Glutamatergic neuron (in vitro differentiated cells): Measurements from ENCODE around the gene MND1. TPM values are rescaled to one million over a fixed set of nuclear protein-coding genes. Genes with fewer than 3 reads are reported as not detected.

Source experiments
- DNase-seq: peaks from one replicate; pipeline ENCODE4 v3.0.0; 2022
- H3K27ac Mint-ChIP-seq: one replicate; pipeline ENCODE4 v1.8.0; 2020; ENCODE audit warnings: mild to moderate bottlenecking, mixed read lengths, inconsistent platforms; ENCODE audit not compliant: unreplicated experiment
- H3K27me3 Mint-ChIP-seq: one replicate; pipeline ENCODE4 v1.8.0; 2020; ENCODE audit warnings: mild to moderate bottlenecking, moderate library complexity, mixed read lengths, inconsistent platforms; ENCODE audit not compliant: unreplicated experiment
- H3K36me3 Mint-ChIP-seq: one replicate; pipeline ENCODE4 v1.8.0; 2020; ENCODE audit warnings: mild to moderate bottlenecking, mixed read lengths, inconsistent platforms; ENCODE audit not compliant: unreplicated experiment
- H3K4me1 Mint-ChIP-seq: one replicate; pipeline ENCODE4 v1.8.0; 2020; ENCODE audit warnings: mild to moderate bottlenecking, low read depth, mixed read lengths, inconsistent platforms; ENCODE audit not compliant: unreplicated experiment
- H3K4me3 Mint-ChIP-seq: one replicate; pipeline ENCODE4 v1.8.0; 2020; ENCODE audit warnings: mild to moderate bottlenecking, mixed read lengths, inconsistent platforms; ENCODE audit not compliant: unreplicated experiment
- H3K9me3 Mint-ChIP-seq: one replicate; pipeline ENCODE4 v1.8.0; 2020; ENCODE audit warnings: mild to moderate bottlenecking, moderate library complexity, mixed read lengths, inconsistent platforms; ENCODE audit not compliant: unreplicated experiment
- total RNA-seq: library from RNA; stranded (reverse); fragmentation: NEBNext Ultra II Directional; extraction: Animal tissue kit (Norgen Biotek cat#: 25700); gene quantifications from one replicate; pipeline ENCODE4 v1.2.1, GENCODE V29; 2021; ENCODE audit not compliant: unreplicated experiment
- TF ChIP-seq, protein P1 (sequence below): fragments of 200-600 bp; sonication (generic); IDR thresholded peaks from one replicate; pipeline ENCODE4 v1.5.0; 2021; ENCODE audit not compliant: partially characterized antibody, unreplicated experiment

MND1 gene
- total RNA-seq, 1 donor from 2014 or later = 2.0 TPM

- H3K4me3 Mint-ChIP-seq = no peak overlapping the region
- H3K9me3 Mint-ChIP-seq = no peaks in the 10 kb centered on the region
- peaks cover 3% of the 10 kb centered on the region for H3K4me1 Mint-ChIP-seq
Measured at GRCh38 chr4:153426207-153426885, 81.9 kb downstream of the MND1 start.

GRCh38 chr4:153427363-153428071 is 83.0 kb downstream of the MND1 start:
- TF ChIP-seq, protein P1, sequence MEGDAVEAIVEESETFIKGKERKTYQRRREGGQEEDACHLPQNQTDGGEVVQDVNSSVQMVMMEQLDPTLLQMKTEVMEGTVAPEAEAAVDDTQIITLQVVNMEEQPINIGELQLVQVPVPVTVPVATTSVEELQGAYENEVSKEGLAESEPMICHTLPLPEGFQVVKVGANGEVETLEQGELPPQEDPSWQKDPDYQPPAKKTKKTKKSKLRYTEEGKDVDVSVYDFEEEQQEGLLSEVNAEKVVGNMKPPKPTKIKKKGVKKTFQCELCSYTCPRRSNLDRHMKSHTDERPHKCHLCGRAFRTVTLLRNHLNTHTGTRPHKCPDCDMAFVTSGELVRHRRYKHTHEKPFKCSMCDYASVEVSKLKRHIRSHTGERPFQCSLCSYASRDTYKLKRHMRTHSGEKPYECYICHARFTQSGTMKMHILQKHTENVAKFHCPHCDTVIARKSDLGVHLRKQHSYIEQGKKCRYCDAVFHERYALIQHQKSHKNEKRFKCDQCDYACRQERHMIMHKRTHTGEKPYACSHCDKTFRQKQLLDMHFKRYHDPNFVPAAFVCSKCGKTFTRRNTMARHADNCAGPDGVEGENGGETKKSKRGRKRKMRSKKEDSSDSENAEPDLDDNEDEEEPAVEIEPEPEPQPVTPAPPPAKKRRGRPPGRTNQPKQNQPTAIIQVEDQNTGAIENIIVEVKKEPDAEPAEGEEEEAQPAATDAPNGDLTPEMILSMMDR = no peak
- Mint-ChIP-seq H3K27me3 (no peaks in the 10 kb centered on the region), H3K4me1 (peaks cover 3% of the 10 kb centered on the region)

More at GRCh38 chr4:153426207-153426885, 81.9 kb downstream of the MND1 start:
- TF ChIP-seq, protein P1 = no peak
- H3K27me3 Mint-ChIP-seq = no peaks in the 10 kb centered on the region
- no peaks in the 10 kb centered on the region for H3K36me3 Mint-ChIP-seq
- no peak overlapping the region for H3K27ac Mint-ChIP-seq
- no peak for DNase-seq

DNA sequence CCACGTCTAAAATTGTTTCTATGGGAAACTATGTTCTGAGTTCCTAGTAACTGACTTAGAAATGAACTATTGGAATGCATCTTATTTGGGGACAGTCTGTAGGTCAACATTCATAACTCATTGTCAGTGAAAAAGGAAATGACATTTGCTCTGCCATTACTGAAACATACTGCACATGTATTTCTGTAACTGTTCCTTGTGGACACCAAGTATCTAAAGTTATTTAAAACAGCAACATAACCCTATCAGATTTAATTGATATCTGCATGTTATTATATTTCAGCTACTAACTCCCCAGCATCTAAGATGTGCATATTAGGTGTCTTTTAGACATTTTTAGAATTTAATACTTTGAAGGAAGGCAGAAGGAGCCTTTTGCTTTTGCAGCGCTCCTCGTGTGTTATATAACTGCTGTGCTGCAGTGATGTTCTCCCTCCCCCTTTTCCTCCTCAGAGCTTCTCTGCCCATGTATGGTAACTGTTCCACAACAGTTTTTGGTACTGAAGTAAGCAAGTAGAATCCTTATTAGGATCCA is 84.5 kb downstream of the MND1 start:
- no peak for DNase-seq
- H3K27ac Mint-ChIP-seq = no peak overlapping the region

More at GRCh38 chr4:153427363-153428071, 83.0 kb downstream of the MND1 start:
- Mint-ChIP-seq H3K36me3 (no peaks in the 10 kb centered on the region), H3K9me3 (no peaks in the 10 kb centered on the region), H3K4me3 (no peak overlapping the region), H3K27ac (no peak overlapping the region)
- DNase-seq = no peak

DNA sequence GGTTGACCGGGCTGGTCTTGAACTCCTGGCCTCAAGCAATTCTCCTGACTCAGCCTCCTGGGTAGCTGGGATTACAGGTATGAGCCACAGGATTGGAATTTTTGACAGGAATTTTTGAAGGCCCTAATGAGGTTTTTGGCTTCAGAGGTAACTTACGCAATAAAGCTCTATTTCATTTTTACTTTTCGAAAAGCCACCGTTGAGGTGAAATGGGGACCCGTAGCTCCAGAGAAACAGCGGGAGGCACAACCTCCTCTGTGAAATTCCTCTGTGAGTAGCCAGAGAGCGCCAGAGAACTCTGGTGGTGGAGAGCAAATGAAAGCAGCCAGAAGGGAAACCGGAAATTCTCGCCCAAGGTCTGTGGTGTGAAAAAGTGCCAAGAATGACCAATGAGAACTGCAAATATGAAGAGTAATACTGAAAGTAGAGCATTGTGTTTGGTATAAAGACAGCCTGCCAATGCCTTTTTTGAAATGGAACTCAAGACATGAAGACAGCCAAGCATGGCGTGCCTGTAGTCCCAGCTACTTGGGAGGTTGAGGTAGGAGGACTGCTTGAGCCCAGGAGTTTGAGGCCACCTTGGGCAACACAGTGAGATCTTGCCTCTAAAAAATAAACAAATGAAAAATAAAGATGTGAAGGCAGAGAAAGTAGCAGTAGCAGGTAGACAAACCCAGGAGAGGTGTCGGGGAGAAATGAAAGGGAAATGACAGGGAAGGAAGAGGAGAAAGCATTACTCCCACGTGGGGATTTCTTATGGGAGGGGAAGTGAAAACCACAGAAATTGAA is 88.7 kb downstream of the MND1 start:
- H3K36me3 Mint-ChIP-seq = no peaks in the 10 kb centered on the region

More for the DNA sequence above, 84.5 kb downstream of the MND1 start:
- Mint-ChIP-seq H3K9me3 (no peaks in the 10 kb centered on the region), H3K27me3 (peaks cover 2% of the 10 kb centered on the region), H3K36me3 (no peaks in the 10 kb centered on the region), H3K4me1 (peaks cover 3% of the 10 kb centered on the region), H3K4me3 (no peak overlapping the region)
- TF ChIP-seq, protein P1 = no peak

More for the DNA sequence above, 88.7 kb downstream of the MND1 start:
- TF ChIP-seq, protein P1 = no peak
- Mint-ChIP-seq H3K4me1 (peaks cover 3% of the 10 kb centered on the region), H3K27me3 (peaks cover 2% of the 10 kb centered on the region), H3K4me3 (no peak overlapping the region), H3K27ac (no peak overlapping the region), H3K9me3 (no peaks in the 10 kb centered on the region)
- DNase-seq = peak; percentile 16
